ENCODE data around the gene GNPTAB.
"Not testable (repeated sequence)": the region's sequence is repeated elsewhere in the genome, so short reads cannot be mapped to it uniquely, and the experiment has no call there.

Gene GNPTAB

GRCh38 chr12:101740566-101740965 is 90.2 kb downstream of the GNPTAB start:
- DNase-seq (ENCODE audit: low read depth in 2 of 2, low spot score in 1 of 2): no peak

- DNase-seq (ENCODE audit: low read depth in 2 of 2, low spot score in 1 of 2): no peak
Measured at GRCh38 chr12:101738920-101739665, 91.7 kb downstream of the GNPTAB start, which contains the start of gene SYCP3. Gene SYCP3 (minus strand): TSS chr12:101739462. CDS start chr12:101737935, 1,527 bp downstream.

- DNase-seq (ENCODE audit: low read depth in 2 of 2, low spot score in 1 of 2): no peak
Measured at GRCh38 chr12:101737476-101737875, 93.3 kb downstream of the GNPTAB start.

- not testable (repeated sequence) for DNase-seq (ENCODE audit: low read depth in 2 of 2, low spot score in 1 of 2)
Measured at GRCh38 chr12:101734482-101734881, 96.3 kb downstream of the GNPTAB start.

GRCh38 chr12:101733166-101733565 is 97.6 kb downstream of the GNPTAB start:
- DNase-seq (ENCODE audit: low read depth in 2 of 2, low spot score in 1 of 2): no peak

GRCh38 chr12:101732318-101732717 is 98.4 kb downstream of the GNPTAB start:
- no peak for DNase-seq (ENCODE audit: low read depth in 2 of 2, low spot score in 1 of 2)

GRCh38 chr12:101729842-101730241 is 100.9 kb downstream of the GNPTAB start:
- no peak for DNase-seq (ENCODE audit: low read depth in 2 of 2, low spot score in 1 of 2)

- no peak for DNase-seq (ENCODE audit: low read depth in 2 of 2, low spot score in 1 of 2)
Measured at GRCh38 chr12:101727098-101727497, 103.7 kb downstream of the GNPTAB start.

GRCh38 chr12:101722392-101722791 is 108.4 kb downstream of the GNPTAB start:
- no peak for DNase-seq (ENCODE audit: low read depth in 2 of 2, low spot score in 1 of 2)

GRCh38 chr12:101720118-101720517 is 110.6 kb downstream of the GNPTAB start:
- DNase-seq (ENCODE audit: low read depth in 2 of 2, low spot score in 1 of 2): no peak

GRCh38 chr12:101719566-101719965 is 111.2 kb downstream of the GNPTAB start:
- DNase-seq (ENCODE audit: low read depth in 2 of 2, low spot score in 1 of 2): no peak

GRCh38 chr12:101714877-101715444 is 115.8 kb downstream of the GNPTAB start:
- DNase-seq (ENCODE audit: low read depth in 2 of 2, low spot score in 1 of 2): no peak

- no peak for DNase-seq (ENCODE audit: low read depth in 2 of 2, low spot score in 1 of 2)
Measured at GRCh38 chr12:101713930-101714329, 116.8 kb downstream of the GNPTAB start.

GRCh38 chr12:101713059-101713682 is 117.6 kb downstream of the GNPTAB start:
- no peak for DNase-seq (ENCODE audit: low read depth in 2 of 2, low spot score in 1 of 2)

- DNase-seq (ENCODE audit: low read depth in 2 of 2, low spot score in 1 of 2): no peak
Measured at GRCh38 chr12:101710288-101710687, 120.5 kb downstream of the GNPTAB start.

- DNase-seq (ENCODE audit: low read depth in 2 of 2, low spot score in 1 of 2): no peak
Measured at GRCh38 chr12:101707131-101707782, 123.5 kb downstream of the GNPTAB start.

GRCh38 chr12:101706403-101706802 is 124.4 kb downstream of the GNPTAB start:
- no peak for DNase-seq (ENCODE audit: low read depth in 2 of 2, low spot score in 1 of 2)

- DNase-seq (ENCODE audit: low read depth in 2 of 2, low spot score in 1 of 2): no peak
Measured at GRCh38 chr12:101703487-101703886, 127.3 kb downstream of the GNPTAB start.

- no peak for DNase-seq (ENCODE audit: low read depth in 2 of 2, low spot score in 1 of 2)
Measured at GRCh38 chr12:101700299-101700820, 130.4 kb downstream of the GNPTAB start.

- DNase-seq (ENCODE audit: low read depth in 2 of 2, low spot score in 1 of 2): no peak
Measured at GRCh38 chr12:101698800-101699347, 131.9 kb downstream of the GNPTAB start.
